SK-N-MC (cell line): ENCODE data around the gene SEC24C.

Experiments
- DNase-seq: peaks from one replicate; pipeline ENCODE4 v3.0.0-alpha.2; 2011; ENCODE audit warnings: low read depth, low spot score
- H3K27ac ChIP-seq: fragments of 200-600 bp; sonication (generic); 2 replicates; pipeline ENCODE4 v1.5.1; 2016; ENCODE audit warnings: mixed run types
- H3K36me3 ChIP-seq: fragments of 200-600 bp; sonication (generic); 2 replicates; pipeline ENCODE4 v1.6.1; 2017; ENCODE audit warnings: antibody characterized with exemption, low read length, mixed read lengths; ENCODE audit not compliant: insufficient read depth
- H3K4me3 ChIP-seq: fragments of 200-600 bp; sonication (generic); 2 replicates; pipeline ENCODE4 v1.5.1; 2016
- H3K9ac ChIP-seq: fragments of 200-600 bp; sonication (generic); 2 replicates; pipeline ENCODE4 v1.8.0; 2017; ENCODE audit warnings: mixed run types, mixed read lengths; ENCODE audit not compliant: insufficient read length
- H3K9me3 ChIP-seq: fragments of 200-600 bp; sonication (generic); 2 replicates; pipeline ENCODE4 v1.6.1; 2017; ENCODE audit warnings: low read depth, mild to moderate bottlenecking, antibody characterized with exemption, low read length, moderate library complexity, mixed read lengths
- EZH2 ChIP-seq: fragments of 200-600 bp; sonication (generic); IDR thresholded peaks from one replicate; pipeline ENCODE4 v1.6.1; 2017; ENCODE audit warnings: antibody characterized with exemption
- FOXP2 ChIP-seq: optimal IDR thresholded peaks from 2 replicates; pipeline ENCODE3; 2011; ENCODE audit warnings: mild to moderate bottlenecking, moderate library complexity; ENCODE audit not compliant: insufficient read depth; ENCODE audit errors: extremely low read length, control extremely low read depth
- POLR2AphosphoS5 ChIP-seq: IDR thresholded peaks from 2 replicates; pipeline ENCODE4 v1.6.1; 2012; ENCODE audit warnings: mild to moderate bottlenecking, low read depth, low read length, borderline replicate concordance

SEC24C gene

GRCh38 chr10:73750819-73751218, 6.6 kb downstream of the SEC24C start:
- no peak overlapping the region for H3K27ac ChIP-seq
- H3K36me3 ChIP-seq = peaks cover 4% of the 10 kb centered on the region; the same call in 1 of the 2 replicates
- no peak overlapping the region for H3K4me3 ChIP-seq
- no peak overlapping the region for H3K9ac ChIP-seq
- no peak for DNase-seq
- no peak for TF ChIP-seq EZH2
- no peak for TF ChIP-seq FOXP2
- no peaks in the 10 kb centered on the region for H3K9me3 ChIP-seq

- Histone ChIP-seq H3K9ac (no peak overlapping the region), H3K4me3 (no peak overlapping the region), H3K27ac (no peak overlapping the region), H3K36me3 (peaks cover 4% of the 10 kb centered on the region; the same call in 1 of the 2 replicates), H3K9me3 (no peaks in the 10 kb centered on the region)
- DNase-seq = no peak
- no peak for TF ChIP-seq FOXP2
- no peak for TF ChIP-seq EZH2
- TF ChIP-seq POLR2AphosphoS5 = no peak
Observed at GRCh38 chr10:73756183-73756582, 12.0 kb downstream of the SEC24C start.

DNA sequence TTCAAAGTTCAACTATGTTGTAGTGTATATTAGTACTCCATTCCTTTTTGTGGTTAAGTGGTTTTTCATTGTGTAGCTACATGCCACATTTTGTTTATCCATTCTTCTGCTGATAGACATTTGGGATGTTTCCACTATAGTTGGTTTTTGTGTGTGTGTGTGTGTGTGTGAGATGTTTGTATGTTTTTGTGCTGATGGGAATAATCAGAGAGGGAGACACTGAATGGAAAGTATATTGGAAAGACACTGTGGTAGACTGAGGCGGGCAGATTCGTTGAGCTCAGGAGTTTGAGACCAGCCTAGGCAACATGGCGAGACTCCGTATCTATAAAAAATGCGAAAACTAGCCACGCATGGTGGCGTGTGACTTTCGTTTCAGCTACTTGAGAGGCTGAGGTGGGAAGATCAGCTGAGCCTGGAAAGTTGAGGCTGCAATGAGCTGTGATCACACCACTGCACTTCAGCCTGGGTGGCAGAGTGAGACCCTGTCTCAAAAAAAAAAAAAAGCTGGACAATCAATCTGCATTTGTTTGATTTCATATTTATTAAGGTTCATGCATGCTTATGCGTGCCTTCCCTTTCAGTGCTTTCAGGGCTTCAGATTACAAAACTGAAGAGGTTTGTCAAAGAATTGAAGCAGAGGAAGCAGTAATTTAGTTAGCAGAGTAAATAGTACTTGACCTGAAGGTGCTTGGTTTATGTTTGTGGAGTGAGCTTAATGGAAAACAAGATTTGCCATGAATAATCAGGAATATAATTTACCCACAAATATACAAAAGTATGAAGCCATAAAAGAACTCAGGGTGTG, 14.7 kb downstream of the SEC24C start:
- Histone ChIP-seq H3K9me3 (no peaks in the 10 kb centered on the region), H3K36me3 (peaks cover 7% of the 10 kb centered on the region; the same call in 1 of the 2 replicates), H3K9ac (no peak overlapping the region), H3K4me3 (no peak overlapping the region), H3K27ac (no peak overlapping the region)
- no peak for DNase-seq
- TF ChIP-seq EZH2 (no peak), POLR2AphosphoS5 (no peak), FOXP2 (no peak)

- Histone ChIP-seq H3K36me3 (peaks cover 7% of the 10 kb centered on the region; the same call in 1 of the 2 replicates), H3K4me3 (no peak overlapping the region), H3K9me3 (no peaks in the 10 kb centered on the region), H3K27ac (no peak overlapping the region), H3K9ac (no peak overlapping the region)
- TF ChIP-seq EZH2 = no peak
- TF ChIP-seq FOXP2 = no peak
- no peak for TF ChIP-seq POLR2AphosphoS5
- no peak for DNase-seq
Observed at GRCh38 chr10:73759512-73760115, 15.4 kb downstream of the SEC24C start.

DNA sequence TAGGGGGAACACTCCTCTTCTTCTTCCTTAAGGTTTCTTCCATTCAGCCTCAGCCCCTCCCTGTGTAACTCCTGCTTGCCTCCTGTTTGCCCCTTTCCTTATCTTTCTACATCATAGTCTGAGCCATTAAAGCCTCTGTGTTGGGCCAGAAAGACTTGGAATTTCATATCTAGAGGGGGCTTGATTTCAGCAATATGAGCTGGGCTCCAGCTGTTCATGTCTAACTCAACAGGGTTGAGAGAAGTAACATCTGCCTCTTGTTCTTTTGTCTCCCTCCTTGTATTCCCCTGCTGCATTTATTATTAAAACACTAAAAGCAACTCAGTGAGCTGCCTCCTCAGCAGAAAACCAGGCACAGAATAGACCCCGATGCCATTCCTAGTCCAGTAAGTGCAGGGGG, 17.6 kb downstream of the SEC24C start:
- Histone ChIP-seq H3K9me3 (no peaks in the 10 kb centered on the region), H3K27ac (no peak overlapping the region), H3K4me3 (no peak overlapping the region), H3K9ac (no peak overlapping the region), H3K36me3 (peaks cover 15% of the 10 kb centered on the region; the same call in 1 of the 2 replicates)
- TF ChIP-seq EZH2 (no peak), FOXP2 (no peak)
- no peak for DNase-seq

DNA sequence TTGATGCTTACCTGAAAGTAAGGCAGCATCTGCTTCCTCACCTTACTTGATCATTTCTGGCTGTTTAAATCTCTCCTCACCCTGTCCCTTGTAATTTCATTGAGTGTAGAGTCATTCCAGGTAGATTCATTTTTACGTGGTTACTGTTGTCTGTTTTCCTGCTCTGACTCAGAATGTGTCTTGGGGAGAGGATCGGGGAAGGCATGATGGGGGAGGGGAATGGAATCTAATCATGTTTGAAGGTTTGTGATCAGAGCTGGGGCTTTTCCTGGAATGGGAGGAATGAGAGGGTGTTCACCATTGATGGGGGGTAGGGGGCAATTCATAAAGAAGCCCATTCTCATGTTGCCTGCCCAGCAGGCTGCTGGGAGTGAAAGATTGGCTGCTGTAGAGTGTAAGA, 18.7 kb downstream of the SEC24C start:
- peaks cover 15% of the 10 kb centered on the region; the same call in 1 of the 2 replicates for H3K36me3 ChIP-seq
- H3K27ac ChIP-seq = no peak overlapping the region
- DNase-seq = no peak
- H3K4me3 ChIP-seq = no peak overlapping the region
- no peak for TF ChIP-seq POLR2AphosphoS5
- no peaks in the 10 kb centered on the region for H3K9me3 ChIP-seq
- H3K9ac ChIP-seq = no peak overlapping the region

- no peak overlapping the region for H3K4me3 ChIP-seq
- H3K27ac ChIP-seq = no peak overlapping the region
- no peak for DNase-seq
- no peaks in the 10 kb centered on the region for H3K9me3 ChIP-seq
- TF ChIP-seq POLR2AphosphoS5 = no peak
- TF ChIP-seq EZH2 = no peak
- no peak for TF ChIP-seq FOXP2
- H3K9ac ChIP-seq = no peak overlapping the region
- peaks cover 15% of the 10 kb centered on the region; the same call in 1 of the 2 replicates for H3K36me3 ChIP-seq
Observed at GRCh38 chr10:73763343-73763742, 19.2 kb downstream of the SEC24C start.

GRCh38 chr10:73765066-73765465, 20.9 kb downstream of the SEC24C start:
- Histone ChIP-seq H3K4me3 (no peak overlapping the region), H3K9me3 (no peaks in the 10 kb centered on the region), H3K27ac (no peak overlapping the region), H3K36me3 (peaks cover 15% of the 10 kb centered on the region; the same call in 1 of the 2 replicates), H3K9ac (no peak overlapping the region)
- DNase-seq = no peak
- TF ChIP-seq FOXP2 (no peak), EZH2 (no peak), POLR2AphosphoS5 (no peak)
